Measurements from ENCODE around the gene TEAD1.

TEAD1 gene

GRCh38 chr11:12793065-12793464 lies 118.8 kb downstream of the TEAD1 start:
- no peak for DNase-seq

GRCh38 chr11:12793506-12793905 lies 119.3 kb downstream of the TEAD1 start:
- DNase-seq: no peak

GRCh38 chr11:12794576-12795230 lies 120.5 kb downstream of the TEAD1 start:
- peak; percentile 35 for DNase-seq

GRCh38 chr11:12797996-12798395 lies 123.8 kb downstream of the TEAD1 start:
- no peak for DNase-seq

GRCh38 chr11:12798609-12799011 lies 124.4 kb downstream of the TEAD1 start:
- DNase-seq: peak; percentile 70

GRCh38 chr11:12799334-12799835 lies 125.2 kb downstream of the TEAD1 start:
- peak; percentile 56 for DNase-seq

- DNase-seq: peak; percentile 88
Measured at GRCh38 chr11:12800032-12800671, 125.9 kb downstream of the TEAD1 start.

GRCh38 chr11:12800871-12801270 lies 126.7 kb downstream of the TEAD1 start:
- DNase-seq: peak; percentile 77

- peak; percentile 63 for DNase-seq
Measured at GRCh38 chr11:12801976-12802375, 127.8 kb downstream of the TEAD1 start.

GRCh38 chr11:12802418-12803085 lies 128.3 kb downstream of the TEAD1 start:
- DNase-seq: peak; percentile 99

- peak; percentile 71 for DNase-seq
Measured at GRCh38 chr11:12803086-12803826, 129.0 kb downstream of the TEAD1 start.

- DNase-seq: peak; percentile 82
Measured at GRCh38 chr11:12806113-12806512, 131.9 kb downstream of the TEAD1 start.

GRCh38 chr11:12807621-12808020 lies 133.4 kb downstream of the TEAD1 start:
- DNase-seq: peak; percentile 36

- peak; percentile 27 for DNase-seq
Measured at GRCh38 chr11:12808519-12808918, 134.3 kb downstream of the TEAD1 start.

GRCh38 chr11:12809364-12809763 lies 135.1 kb downstream of the TEAD1 start:
- DNase-seq: no peak

- DNase-seq: no peak
Measured at GRCh38 chr11:12809864-12810567, 135.8 kb downstream of the TEAD1 start.

- DNase-seq: no peak
Measured at GRCh38 chr11:12810568-12810894, 136.3 kb downstream of the TEAD1 start.

GRCh38 chr11:12811861-12812260 lies 137.6 kb downstream of the TEAD1 start:
- DNase-seq: no peak

- DNase-seq: no peak
Measured at GRCh38 chr11:12812849-12813248, 138.6 kb downstream of the TEAD1 start.

GRCh38 chr11:12813371-12814225 lies 139.4 kb downstream of the TEAD1 start:
- DNase-seq: no peak

- DNase-seq: no peak
Measured at GRCh38 chr11:12815129-12815480, 140.9 kb downstream of the TEAD1 start.
